HCT116 (cell line): ENCODE data around the gene CDK16. TPM values are rescaled to one million over a fixed set of nuclear protein-coding genes. Genes with fewer than 3 reads are reported as not detected.

Source experiments
- ATAC-seq: fragments of 200-7000 bp; cut with Tn5 transposase; 2 replicates; pipeline ENCODE4 v1.9.1; 2020; ENCODE audit warnings: mild to moderate bottlenecking, moderate library complexity
- BruUV-seq: library from RNA; stranded (reverse); fragments of 400-500 nt; replicated peaks from 2 replicates; lab custom pipeline; 2021; lab: Mats Ljungman, UMichigan
- CTCF ChIA-PET: fragments of 300-600 bp; sonication (Branson Sonifier 250); formaldehyde crosslinking; loops from one replicate; lab custom pipeline; 2021; ENCODE audit warnings: antibody characterized with exemption; lab: Charles Lee
- POLR2A ChIA-PET: fragments of 300-600, 350-600 bp; sonication (Branson Sonifier 250); formaldehyde crosslinking; loops from one replicate; lab custom pipeline; 2021; ENCODE audit warnings: antibody characterized with exemption; lab: Charles Lee
- RAD21 ChIA-PET, 2 experiments: fragments of 300-600 bp; sonication (Branson Sonifier 250); formaldehyde crosslinking; loops; one replicate each; lab custom pipeline; 2023; ENCODE audit warnings: low total read pairs in 2 of 2; ENCODE audit not compliant: uncharacterized antibody in 2 of 2, unreplicated experiment in 2 of 2, low non-redundant PET in 1 of 2; lab: Charles Lee
- DNase-seq: peaks from one replicate; pipeline ENCODE4 v3.0.0-alpha.2; 2010; ENCODE audit warnings: low read depth, low spot score
- H2AFZ ChIP-seq: fragments of 200-600 bp; shearing (Covaris generic), sonication (generic); 2 replicates; pipeline ENCODE4 v1.6.1; 2017; ENCODE audit warnings: low read depth, mixed run types, mixed read lengths, antibody characterized with exemption, low read length; ENCODE audit not compliant: poor library complexity, severe bottlenecking
- H3K27ac ChIP-seq: 2 replicates; pipeline ENCODE4 v1.5.1; 2012; ENCODE audit warnings: low read depth, low read length
- H3K27me3 ChIP-seq: fragments of 200-600 bp; sonication (generic); 2 replicates; pipeline ENCODE4 v1.6.1; 2016; ENCODE audit warnings: mixed run types, low read length, mixed read lengths; ENCODE audit not compliant: insufficient read depth
- H3K36me3 ChIP-seq, 2 experiments: fragments of 200-500 bp in 1 of 2; fragments of 200-600 bp in 1 of 2; sonication (Bioruptor generic) in 1 of 2; sonication (generic) in 1 of 2; 2 replicates each; pipeline versions ENCODE4 v1.5.1 to v1.6.1; 2014 to 2016; ENCODE audit warnings: low read length in 2 of 2, inconsistent platforms in 1 of 2, mixed read lengths in 1 of 2, mixed run types in 1 of 2; ENCODE audit not compliant: insufficient read depth in 2 of 2, control insufficient read depth in 1 of 2
- H3K4me1 ChIP-seq, 2 experiments: fragments of 200-600 bp in 1 of 2; sonication (generic) in 1 of 2; 2 replicates each; pipeline versions ENCODE4 v1.5.1 to v1.6.1; 2012 to 2017; ENCODE audit warnings: low read length in 2 of 2, inconsistent platforms in 1 of 2, mild to moderate bottlenecking in 1 of 2, mixed read lengths in 1 of 2, mixed run types in 1 of 2, moderate library complexity in 1 of 2; ENCODE audit not compliant: insufficient read depth in 2 of 2, control insufficient read depth in 1 of 2
- H3K4me2 ChIP-seq: fragments of 200-600 bp; sonication (generic); 2 replicates; pipeline ENCODE4 v1.6.1; 2017; ENCODE audit warnings: mixed run types, low read length, mixed read lengths
- H3K4me3 ChIP-seq, 2 experiments: fragments of 200-600 bp in 1 of 2; sonication (generic) in 1 of 2; replicated peaks in 1 of 2; 2 replicates each; pipeline ENCODE4 v1.5.1; 2011 to 2016; ENCODE audit warnings: low read length in 2 of 2, control low read depth in 1 of 2, low read depth in 1 of 2, mild to moderate bottlenecking in 1 of 2, mixed read lengths in 1 of 2, mixed run types in 1 of 2
- H3K79me2 ChIP-seq: fragments of 200-600 bp; sonication (generic); 2 replicates; pipeline ENCODE4 v1.6.1; 2017; ENCODE audit warnings: mild to moderate bottlenecking, mixed run types, low read length, moderate library complexity, mixed read lengths; ENCODE audit not compliant: insufficient read depth
- H3K9ac ChIP-seq: fragments of 200-600 bp; sonication (generic); 2 replicates; pipeline ENCODE4 v1.6.1; 2016; ENCODE audit warnings: low read length, mixed read lengths
- H3K9me2 ChIP-seq: fragments of 200-600 bp; sonication (generic), shearing (Covaris generic); 2 replicates; pipeline ENCODE4 v1.6.1; 2017; ENCODE audit warnings: mixed run types, mild to moderate bottlenecking, moderate library complexity; ENCODE audit not compliant: insufficient read depth
- H3K9me3 ChIP-seq, 2 experiments: fragments of 200-500 bp in 1 of 2; fragments of 200-600 bp in 1 of 2; sonication (Bioruptor generic) in 1 of 2; sonication (generic) in 1 of 2; 2 replicates each; pipeline ENCODE4 v1.6.1; 2014 to 2017; ENCODE audit warnings: low read length in 2 of 2, mixed read lengths in 2 of 2, inconsistent platforms in 1 of 2, low read depth in 1 of 2, mild to moderate bottlenecking in 1 of 2, mixed run types in 1 of 2, moderate library complexity in 1 of 2; ENCODE audit not compliant: control insufficient read depth in 1 of 2, insufficient read depth in 1 of 2
- H4K20me1 ChIP-seq: fragments of 200-600 bp; sonication (generic), shearing (Covaris generic); 2 replicates; pipeline ENCODE4 v1.6.1; 2017; ENCODE audit warnings: mixed run types, mild to moderate bottlenecking, moderate library complexity; ENCODE audit not compliant: insufficient read depth
- CBX3 ChIP-seq: IDR thresholded peaks from 2 replicates; pipeline ENCODE4 v1.6.1; 2012; ENCODE audit warnings: low read depth
- ELF1 ChIP-seq: IDR thresholded peaks from 2 replicates; pipeline ENCODE4 v1.6.1; 2012; ENCODE audit warnings: low read depth, borderline replicate concordance
- EZH2 ChIP-seq: fragments of 200-600 bp; sonication (generic); IDR thresholded peaks from 2 replicates; pipeline ENCODE4 v1.6.1; 2017; ENCODE audit warnings: antibody characterized with exemption, mixed run types
- EZH2phosphoT487 ChIP-seq: fragments of 200-600 bp; IDR thresholded peaks from 2 replicates; pipeline ENCODE4 v1.6.1; 2018; ENCODE audit warnings: antibody characterized with exemption, borderline replicate concordance
- FOSL1 ChIP-seq: IDR thresholded peaks from 2 replicates; pipeline ENCODE4 v1.6.1; 2012; ENCODE audit warnings: low read depth
- POLR2A ChIP-seq: IDR thresholded peaks from 2 replicates; pipeline ENCODE4 v1.7.0; 2011; ENCODE audit warnings: borderline replicate concordance; ENCODE audit not compliant: insufficient read depth, insufficient read length; ENCODE audit errors: extremely low read depth
- POLR2AphosphoS5 ChIP-seq: IDR thresholded peaks from 2 replicates; pipeline ENCODE4 v1.6.1; 2011; ENCODE audit warnings: mild to moderate bottlenecking, low read depth, low read length, moderate library complexity
- RAD21 ChIP-seq: IDR thresholded peaks from 2 replicates; pipeline ENCODE4 v1.6.1; 2012; ENCODE audit warnings: low read depth, mild to moderate bottlenecking
- SIN3A ChIP-seq: IDR thresholded peaks from 2 replicates; pipeline ENCODE4 v1.6.1; 2012; ENCODE audit warnings: low read depth
- SP1 ChIP-seq: IDR thresholded peaks from 2 replicates; pipeline ENCODE4 v1.6.1; 2012; ENCODE audit warnings: low read depth
- TCF7L2 ChIP-seq: IDR thresholded peaks from 2 replicates; pipeline ENCODE4 v1.7.0; 2011; ENCODE audit warnings: borderline replicate concordance, inconsistent platforms; ENCODE audit not compliant: insufficient read depth, insufficient read length; ENCODE audit errors: extremely low read depth
- ZBTB33 ChIP-seq: IDR thresholded peaks from 2 replicates; pipeline ENCODE4 v1.6.1; 2011; ENCODE audit warnings: mild to moderate bottlenecking, low read length, moderate library complexity; ENCODE audit not compliant: insufficient replicate concordance; ENCODE audit errors: extremely low read depth
- ZNF274 ChIP-seq: fragments of 200-500 bp; sonication (Bioruptor generic); IDR thresholded peaks from 2 replicates; pipeline ENCODE4 v1.6.1; 2014; ENCODE audit warnings: mild to moderate bottlenecking, low read depth, low read length, inconsistent platforms
- intact Hi-C: fragments of 100-400 bp; cut with micrococcal nuclease; formaldehyde crosslinking; loops from 2 replicates; pipeline ENCODE4 v1.10.0; 2022
- total RNA-seq: library from RNA; stranded (reverse); gene quantifications from one replicate; pipeline ENCODE4 v1.2.1, GENCODE V29; 2021; ENCODE audit not compliant: unreplicated experiment
- TF ChIP-seq, protein P1 (sequence below): IDR thresholded peaks from 2 replicates; pipeline ENCODE4 v1.6.1; 2012

The CDK16 gene
- total RNA-seq, 1 experiment from 2014 or later: 131 TPM

- CTCF ChIA-PET: no interaction called here
- Histone ChIP-seq H3K27me3 (no peaks in the 10 kb centered on the region), H3K27ac (no peak overlapping the region), H3K9me2 (no peaks in the 10 kb centered on the region), H4K20me1 (no peaks in the 10 kb centered on the region), H3K4me1 (no peaks in the 10 kb centered on the region)
- DNase-seq: no peak
- intact Hi-C loops: no loop called here
- TF ChIP-seq SP1 (no peak), POLR2A (no peak), EZH2phosphoT487 (no peak), POLR2AphosphoS5 (no peak), SIN3A (no peak), TCF7L2 (no peak), ZNF274 (no peak), FOSL1 (no peak), CBX3 (no peak), EZH2 (no peak), ZBTB33 (no peak), RAD21 (no peak), ELF1 (no peak)
- TF ChIP-seq, protein P1, sequence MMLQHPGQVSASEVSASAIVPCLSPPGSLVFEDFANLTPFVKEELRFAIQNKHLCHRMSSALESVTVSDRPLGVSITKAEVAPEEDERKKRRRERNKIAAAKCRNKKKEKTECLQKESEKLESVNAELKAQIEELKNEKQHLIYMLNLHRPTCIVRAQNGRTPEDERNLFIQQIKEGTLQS: no peak
- TF ChIP-seq, all 23 proteins: peak for 0
- BruUV-seq: no TSS peak
- Histone ChIP-seq H3K4me2 (no peak overlapping the region), H3K4me3 (no peak overlapping the region), H3K79me2 (peaks cover 4% of the 10 kb centered on the region; the same call in 1 of the 2 replicates), H2AFZ (no peak overlapping the region), H3K9me3 (no peaks in the 10 kb centered on the region), H3K36me3 (peaks cover 36 to 56% of the 10 kb centered on the region in 2 experiments), H3K9ac (no peak overlapping the region)
- POLR2A ChIA-PET: no interaction called here
- RAD21 ChIA-PET: no interaction called here
- ATAC-seq: no peak
Observed at GRCh38 chrX:47206316-47206715, 12.2 kb upstream of the CDK16 start.
